ENCODE data around the gene CCDC187. TPM values are rescaled to one million over a fixed set of nuclear protein-coding genes. Genes with fewer than 3 reads are reported as not detected.

CCDC187 gene
- total and polyA plus RNA-seq, 2 experiments from 2014 or later, result 0.13 to 1.3 TPM

GRCh38 chr9:136282272-136282861 lies 21.5 kb downstream of the CCDC187 start:
- Histone ChIP-seq H3K36me3 (no peaks in the 10 kb centered on the region), H3K4me3 (no peak overlapping the region), H3K4me1 (ENCODE audit: low read depth) (no peaks in the 10 kb centered on the region), H3K27ac (no peak overlapping the region), H3K9me3 (ENCODE audit: low read depth) (no peaks in the 10 kb centered on the region), H3K27me3 (no peaks in the 10 kb centered on the region)
- no peak for DNase-seq (ENCODE audit: low read depth in 1 of 2, low spot score in 1 of 2)
- TF ChIP-seq, protein P1, sequence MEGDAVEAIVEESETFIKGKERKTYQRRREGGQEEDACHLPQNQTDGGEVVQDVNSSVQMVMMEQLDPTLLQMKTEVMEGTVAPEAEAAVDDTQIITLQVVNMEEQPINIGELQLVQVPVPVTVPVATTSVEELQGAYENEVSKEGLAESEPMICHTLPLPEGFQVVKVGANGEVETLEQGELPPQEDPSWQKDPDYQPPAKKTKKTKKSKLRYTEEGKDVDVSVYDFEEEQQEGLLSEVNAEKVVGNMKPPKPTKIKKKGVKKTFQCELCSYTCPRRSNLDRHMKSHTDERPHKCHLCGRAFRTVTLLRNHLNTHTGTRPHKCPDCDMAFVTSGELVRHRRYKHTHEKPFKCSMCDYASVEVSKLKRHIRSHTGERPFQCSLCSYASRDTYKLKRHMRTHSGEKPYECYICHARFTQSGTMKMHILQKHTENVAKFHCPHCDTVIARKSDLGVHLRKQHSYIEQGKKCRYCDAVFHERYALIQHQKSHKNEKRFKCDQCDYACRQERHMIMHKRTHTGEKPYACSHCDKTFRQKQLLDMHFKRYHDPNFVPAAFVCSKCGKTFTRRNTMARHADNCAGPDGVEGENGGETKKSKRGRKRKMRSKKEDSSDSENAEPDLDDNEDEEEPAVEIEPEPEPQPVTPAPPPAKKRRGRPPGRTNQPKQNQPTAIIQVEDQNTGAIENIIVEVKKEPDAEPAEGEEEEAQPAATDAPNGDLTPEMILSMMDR (IDR thresholded peaks at IDR 0.05; ENCODE audit: low read depth, low read length), result no peak

DNA sequence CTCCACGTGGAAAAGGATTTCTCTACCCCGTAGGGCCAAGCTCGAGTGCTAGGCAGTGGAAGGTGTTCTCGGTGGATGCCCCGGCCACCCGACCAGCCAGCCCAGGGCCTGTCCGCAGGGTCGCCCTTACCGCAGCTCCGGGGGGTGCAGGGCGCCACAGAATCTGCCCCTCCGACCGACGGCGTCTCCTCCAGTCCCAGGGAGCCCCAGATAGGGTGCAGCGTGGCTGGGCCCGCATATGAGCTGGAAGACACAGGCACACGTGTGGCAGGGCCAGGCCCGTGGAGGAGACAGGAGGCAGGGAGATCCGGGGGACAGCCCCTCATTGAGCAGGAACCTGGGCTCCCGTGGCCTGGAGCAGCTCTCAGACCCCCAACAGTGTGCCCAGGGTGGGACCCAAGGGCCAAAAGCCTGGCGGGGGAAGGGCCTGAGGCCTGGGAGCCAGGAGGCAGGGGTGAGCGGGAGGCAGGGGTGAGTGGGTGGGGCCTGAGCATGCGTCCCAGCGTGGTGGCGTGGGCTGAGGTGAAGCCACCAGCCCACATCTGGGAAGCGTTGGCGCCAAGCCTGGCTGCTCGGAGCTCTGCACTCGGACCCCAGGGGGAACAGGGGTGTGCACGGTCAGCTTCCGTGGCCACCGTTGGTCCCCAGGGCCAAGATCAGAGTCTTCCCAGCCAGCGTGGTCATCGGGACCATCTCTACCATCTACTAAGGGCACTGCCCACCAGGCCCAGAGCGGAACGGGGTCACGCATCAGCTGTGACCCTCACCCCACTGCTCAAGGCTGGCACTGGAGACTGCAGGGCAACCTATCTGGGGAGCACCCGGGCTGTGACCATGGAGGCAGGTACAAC lies 22.2 kb downstream of the CCDC187 start:
- TF ChIP-seq, protein P1 (IDR thresholded peaks at IDR 0.05; ENCODE audit: low read depth, low read length), result no peak
- no peaks in the 10 kb centered on the region for H3K27me3 ChIP-seq
- H3K27ac ChIP-seq, result no peak overlapping the region
- H3K4me1 ChIP-seq (ENCODE audit: low read depth), result no peaks in the 10 kb centered on the region
- no peaks in the 10 kb centered on the region for H3K9me3 ChIP-seq (ENCODE audit: low read depth)
- H3K36me3 ChIP-seq, result no peaks in the 10 kb centered on the region
- DNase-seq (ENCODE audit: low read depth in 1 of 2, low spot score in 1 of 2), result no peak
- H3K4me3 ChIP-seq, result no peak overlapping the region

- Histone ChIP-seq H3K27ac (no peak overlapping the region), H3K27me3 (no peaks in the 10 kb centered on the region), H3K4me3 (no peak overlapping the region), H3K4me1 (ENCODE audit: low read depth) (no peaks in the 10 kb centered on the region), H3K9me3 (ENCODE audit: low read depth) (no peaks in the 10 kb centered on the region), H3K36me3 (no peaks in the 10 kb centered on the region)
- TF ChIP-seq, protein P1 (IDR thresholded peaks at IDR 0.05; ENCODE audit: low read depth, low read length), result no peak
- no peak for DNase-seq (ENCODE audit: low read depth in 1 of 2, low spot score in 1 of 2)
Observed at GRCh38 chr9:136280535-136281315, 23.2 kb downstream of the CCDC187 start.

GRCh38 chr9:136279471-136279870 lies 24.4 kb downstream of the CCDC187 start:
- H3K27me3 ChIP-seq, result no peaks in the 10 kb centered on the region
- TF ChIP-seq, protein P1 (IDR thresholded peaks at IDR 0.05; ENCODE audit: low read depth, low read length), result no peak
- H3K9me3 ChIP-seq (ENCODE audit: low read depth), result no peaks in the 10 kb centered on the region
- no peak overlapping the region for H3K27ac ChIP-seq
- no peaks in the 10 kb centered on the region for H3K36me3 ChIP-seq
- H3K4me1 ChIP-seq (ENCODE audit: low read depth), result no peaks in the 10 kb centered on the region
- no peak for DNase-seq (ENCODE audit: low read depth in 1 of 2, low spot score in 1 of 2)
- no peak overlapping the region for H3K4me3 ChIP-seq

- no peak overlapping the region for H3K4me3 ChIP-seq
- TF ChIP-seq, protein P1 (IDR thresholded peaks at IDR 0.05; ENCODE audit: low read depth, low read length), result no peak
- H3K4me1 ChIP-seq (ENCODE audit: low read depth), result no peaks in the 10 kb centered on the region
- H3K27me3 ChIP-seq, result no peaks in the 10 kb centered on the region
- no peak overlapping the region for H3K27ac ChIP-seq
- no peak for DNase-seq (ENCODE audit: low read depth in 1 of 2, low spot score in 1 of 2)
- no peaks in the 10 kb centered on the region for H3K36me3 ChIP-seq
- H3K9me3 ChIP-seq (ENCODE audit: low read depth), result no peaks in the 10 kb centered on the region
Observed at GRCh38 chr9:136278894-136279293, 25.0 kb downstream of the CCDC187 start.

Measured in cardiac muscle cell (in vitro differentiated cells and primary cell).